ENCODE results near the gene SCN2A. TPM values are rescaled to one million over a fixed set of nuclear protein-coding genes. Genes with fewer than 3 reads are reported as not detected.

SCN2A gene
- polyA plus RNA-seq, 2 of the 4 experiments (the other 2 are of a cell fraction) = 0.01 to 0.05 TPM

- TF ChIP-seq BCL3 (IDR thresholded peaks at IDR 0.05) = no peak
- TF ChIP-seq POLR2AphosphoS2 (conservative IDR thresholded peaks at IDR 0.05; ENCODE audit: low read length) = no peak
- no peak for TF ChIP-seq RCOR1 (IDR thresholded peaks at IDR 0.05; ENCODE audit: low read depth, low read length)
- no peak for TF ChIP-seq HOXA7 (CRISPR knock-in tag; IDR thresholded peaks at IDR 0.05)
- no peak for TF ChIP-seq TFCP2L1 (CRISPR knock-in tag; IDR thresholded peaks at IDR 0.05)
- TF ChIP-seq SREBF2 (IDR thresholded peaks at IDR 0.05) = no peak
- no peak for TF ChIP-seq ZNF302 (CRISPR knock-in tag; IDR thresholded peaks at IDR 0.05)
- TF ChIP-seq EP300 (IDR thresholded peaks at IDR 0.05) = no peak
These were observed 44.1 kb downstream of the SCN2A start (continued) for GRCh38 chr2:165283342-165283741.

GRCh38 chr2:165287094-165287778, 48.0 kb downstream of the SCN2A start:
- ATAC-seq (no peak), DNase-seq (ENCODE audit: low read depth in 1 of 2, low spot score in 1 of 2) (no peak), FAIRE-seq (no peak)
- WGBS (ENCODE audit: missing lambda C conversion rate) = 47% methylated on average over 3 of the region's 3 CpGs
- CTCF ChIA-PET = interaction anchor here (0.9 kb wide), 1 partner anchor 86 kb away, joined by 3 read pairs; no protein-coding TSS in a partner anchor
- Histone ChIP-seq H3K4me1 (no peaks in the 10 kb centered on the region), H3K4me2 (no peak overlapping the region), H3K27ac (no peak overlapping the region), H3K9me3 (no peaks in the 10 kb centered on the region), H3K4me3 (no peak overlapping the region)
- POLR2A ChIA-PET = no interaction called here
- TF ChIP-seq RAD21 (conservative IDR thresholded peaks at IDR 0.05 in 1 of 2, IDR thresholded peaks at IDR 0.05 in 1 of 2) = no peak
- no peak for TF ChIP-seq HMGXB4 (CRISPR knock-in tag; IDR thresholded peaks at IDR 0.05; ENCODE audit: borderline replicate concordance)
- TF ChIP-seq ZC3H11A (IDR thresholded peaks at IDR 0.05) = no peak
- no peak for TF ChIP-seq KDM5A (IDR thresholded peaks at IDR 0.05)
- no peak for TF ChIP-seq E2F6 (IDR thresholded peaks at IDR 0.05; ENCODE audit: borderline replicate concordance, low read depth)
- TF ChIP-seq REST (IDR thresholded peaks at IDR 0.05) = no peak
- TF ChIP-seq POLR2AphosphoS2 (conservative IDR thresholded peaks at IDR 0.05; ENCODE audit: low read length) = no peak
- no peak for TF ChIP-seq ATOH8 (CRISPR knock-in tag; IDR thresholded peaks at IDR 0.05; ENCODE audit: low read depth)
- no peak for TF ChIP-seq FOSB (CRISPR knock-in tag; IDR thresholded peaks at IDR 0.05)
- TF ChIP-seq TFCP2L1 (CRISPR knock-in tag; IDR thresholded peaks at IDR 0.05) = no peak
- TF ChIP-seq JUN (IDR thresholded peaks at IDR 0.05) = no peak
- no peak for TF ChIP-seq MYC (IDR thresholded peaks at IDR 0.05; ENCODE audit: borderline replicate concordance, low read length)
- no peak for TF ChIP-seq CTCF (IDR thresholded peaks at IDR 0.05)
- TF ChIP-seq EHMT2 (IDR thresholded peaks at IDR 0.05; ENCODE audit: low read depth) = no peak
- no peak for TF ChIP-seq BCL3 (IDR thresholded peaks at IDR 0.05)
- no peak for TF ChIP-seq PHF8 (IDR thresholded peaks at IDR 0.05; ENCODE audit: borderline replicate concordance, low read depth)
- TF ChIP-seq GATA3 (IDR thresholded peaks at IDR 0.05; ENCODE audit: borderline replicate concordance) = no peak

All from A549 (cell line).